Measurements from ENCODE around the gene RGS11.

Gene RGS11

DNA sequence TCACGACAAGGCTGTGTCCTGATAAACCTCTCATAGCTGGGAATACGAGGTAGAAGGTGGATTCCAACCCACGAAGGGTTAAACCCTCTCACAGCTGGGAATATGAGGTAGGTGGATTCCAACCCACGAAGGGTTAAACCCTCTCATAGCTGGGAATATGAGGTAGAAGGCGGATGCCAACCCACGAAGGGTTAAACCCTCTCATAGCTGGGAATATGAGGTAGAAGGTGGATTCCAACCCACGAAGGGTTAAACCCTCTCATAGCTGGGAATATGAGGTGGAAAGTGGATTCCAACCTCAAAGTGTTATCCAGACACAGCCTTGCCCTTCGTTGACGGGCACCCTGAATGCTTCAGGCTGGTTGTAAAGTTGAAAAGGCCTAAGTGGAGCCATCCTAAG lies 45.8 kb upstream of the RGS11 start:
- no peak; the same call in 2 of the 3 replicates for ATAC-seq
- TF ChIP-seq SNAI2 (CRISPR knock-in tag; IDR thresholded peaks at IDR 0.05): no peak
- TF ChIP-seq ARNTL (CRISPR knock-in tag; IDR thresholded peaks at IDR 0.05; ENCODE audit: borderline replicate concordance, low read depth): no peak
- TF ChIP-seq ZNF565 (CRISPR knock-in tag; conservative IDR thresholded peaks at IDR 0.05; ENCODE audit: low read depth): no peak
- TF ChIP-seq, protein P1, sequence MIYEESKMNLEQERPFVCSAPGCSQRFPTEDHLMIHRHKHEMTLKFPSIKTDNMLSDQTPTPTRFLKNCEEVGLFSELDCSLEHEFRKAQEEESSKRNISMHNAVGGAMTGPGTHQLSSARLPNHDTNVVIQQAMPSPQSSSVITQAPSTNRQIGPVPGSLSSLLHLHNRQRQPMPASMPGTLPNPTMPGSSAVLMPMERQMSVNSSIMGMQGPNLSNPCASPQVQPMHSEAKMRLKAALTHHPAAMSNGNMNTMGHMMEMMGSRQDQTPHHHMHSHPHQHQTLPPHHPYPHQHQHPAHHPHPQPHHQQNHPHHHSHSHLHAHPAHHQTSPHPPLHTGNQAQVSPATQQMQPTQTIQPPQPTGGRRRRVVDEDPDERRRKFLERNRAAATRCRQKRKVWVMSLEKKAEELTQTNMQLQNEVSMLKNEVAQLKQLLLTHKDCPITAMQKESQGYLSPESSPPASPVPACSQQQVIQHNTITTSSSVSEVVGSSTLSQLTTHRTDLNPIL (CRISPR knock-in tag; IDR thresholded peaks at IDR 0.05; ENCODE audit: low read depth): no peak

DNA sequence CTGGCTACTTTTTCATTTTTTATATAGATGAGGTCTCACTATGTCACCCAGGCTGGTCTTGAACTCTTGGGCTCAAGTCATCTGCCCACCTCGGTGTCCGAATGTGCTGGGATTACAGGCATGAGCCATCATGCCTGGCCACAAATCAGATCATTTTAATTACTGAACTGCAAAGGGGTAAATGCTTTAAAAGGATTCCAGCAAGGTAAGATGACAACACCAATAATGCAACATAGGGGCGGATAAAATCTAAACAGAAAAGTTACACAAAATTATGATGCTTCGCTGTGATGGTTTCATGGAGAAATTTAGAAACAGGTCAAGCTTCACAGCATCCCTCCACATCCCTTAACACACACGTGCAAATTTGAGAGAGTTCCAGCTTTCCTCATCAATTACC lies 44.5 kb upstream of the RGS11 start:
- no peak for ATAC-seq
- TF ChIP-seq CSDC2 (CRISPR knock-in tag; IDR thresholded peaks at IDR 0.05): no peak
- TF ChIP-seq, protein P1 (CRISPR knock-in tag; IDR thresholded peaks at IDR 0.05; ENCODE audit: low read depth): no peak
- no peak for TF ChIP-seq ESRRG (CRISPR knock-in tag; IDR thresholded peaks at IDR 0.05)
- TF ChIP-seq ZNF70 (CRISPR knock-in tag; IDR thresholded peaks at IDR 0.05): no peak
- TF ChIP-seq ZNF565 (CRISPR knock-in tag; conservative IDR thresholded peaks at IDR 0.05; ENCODE audit: low read depth): no peak
- no peak for TF ChIP-seq ZFP3 (CRISPR knock-in tag; IDR thresholded peaks at IDR 0.05)
- no peak for TF ChIP-seq ISL1 (CRISPR knock-in tag; IDR thresholded peaks at IDR 0.05)

DNA sequence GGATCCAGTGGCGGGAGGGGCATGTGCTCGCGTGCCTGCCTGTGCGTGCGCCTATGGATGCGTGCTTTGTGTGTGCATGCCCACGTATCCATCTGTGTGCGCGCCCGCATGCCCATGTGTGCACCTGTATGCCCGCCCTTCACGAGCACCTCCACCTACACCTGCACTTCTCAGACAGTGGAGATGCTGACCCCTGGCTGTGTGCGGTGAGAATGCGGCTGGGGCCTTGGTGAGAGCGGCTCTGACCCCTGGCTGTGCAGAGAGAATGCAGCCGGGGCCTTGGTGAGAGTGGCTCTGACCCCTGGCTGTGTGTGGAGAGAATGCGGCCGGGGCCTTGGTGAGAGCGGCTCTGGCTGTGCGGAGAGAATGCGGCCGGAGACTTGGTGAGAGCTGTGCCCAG lies 42.9 kb upstream of the RGS11 start:
- peak; percentile 39; the same call in 2 of the 3 replicates for ATAC-seq

More for the DNA sequence above, 42.9 kb upstream of the RGS11 start:
- TF ChIP-seq BACH2 (CRISPR knock-in tag; IDR thresholded peaks at IDR 0.05; ENCODE audit: borderline replicate concordance): no peak
- TF ChIP-seq TCF4 (CRISPR knock-in tag; IDR thresholded peaks at IDR 0.05; ENCODE audit: borderline replicate concordance): no peak
- TF ChIP-seq, protein P2, sequence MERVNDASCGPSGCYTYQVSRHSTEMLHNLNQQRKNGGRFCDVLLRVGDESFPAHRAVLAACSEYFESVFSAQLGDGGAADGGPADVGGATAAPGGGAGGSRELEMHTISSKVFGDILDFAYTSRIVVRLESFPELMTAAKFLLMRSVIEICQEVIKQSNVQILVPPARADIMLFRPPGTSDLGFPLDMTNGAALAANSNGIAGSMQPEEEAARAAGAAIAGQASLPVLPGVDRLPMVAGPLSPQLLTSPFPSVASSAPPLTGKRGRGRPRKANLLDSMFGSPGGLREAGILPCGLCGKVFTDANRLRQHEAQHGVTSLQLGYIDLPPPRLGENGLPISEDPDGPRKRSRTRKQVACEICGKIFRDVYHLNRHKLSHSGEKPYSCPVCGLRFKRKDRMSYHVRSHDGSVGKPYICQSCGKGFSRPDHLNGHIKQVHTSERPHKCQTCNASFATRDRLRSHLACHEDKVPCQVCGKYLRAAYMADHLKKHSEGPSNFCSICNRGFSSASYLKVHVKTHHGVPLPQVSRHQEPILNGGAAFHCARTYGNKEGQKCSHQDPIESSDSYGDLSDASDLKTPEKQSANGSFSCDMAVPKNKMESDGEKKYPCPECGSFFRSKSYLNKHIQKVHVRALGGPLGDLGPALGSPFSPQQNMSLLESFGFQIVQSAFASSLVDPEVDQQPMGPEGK (CRISPR knock-in tag; IDR thresholded peaks at IDR 0.05; ENCODE audit: borderline replicate concordance): no peak
- TF ChIP-seq GLIS3 (CRISPR knock-in tag; IDR thresholded peaks at IDR 0.05): no peak
- no peak for TF ChIP-seq ZFP3 (CRISPR knock-in tag; IDR thresholded peaks at IDR 0.05)
- no peak for TF ChIP-seq OSR1 (CRISPR knock-in tag; IDR thresholded peaks at IDR 0.05)
- no peak for TF ChIP-seq TOX (CRISPR knock-in tag; IDR thresholded peaks at IDR 0.05; ENCODE audit: borderline replicate concordance)
- no peak for TF ChIP-seq ZNF8 (CRISPR knock-in tag; IDR thresholded peaks at IDR 0.05)
- no peak for TF ChIP-seq SNAI2 (CRISPR knock-in tag; IDR thresholded peaks at IDR 0.05)
- TF ChIP-seq ZNF565 (CRISPR knock-in tag; conservative IDR thresholded peaks at IDR 0.05; ENCODE audit: low read depth): no peak
- TF ChIP-seq ZFP30 (CRISPR knock-in tag; IDR thresholded peaks at IDR 0.05): no peak
- TF ChIP-seq, protein P3, sequence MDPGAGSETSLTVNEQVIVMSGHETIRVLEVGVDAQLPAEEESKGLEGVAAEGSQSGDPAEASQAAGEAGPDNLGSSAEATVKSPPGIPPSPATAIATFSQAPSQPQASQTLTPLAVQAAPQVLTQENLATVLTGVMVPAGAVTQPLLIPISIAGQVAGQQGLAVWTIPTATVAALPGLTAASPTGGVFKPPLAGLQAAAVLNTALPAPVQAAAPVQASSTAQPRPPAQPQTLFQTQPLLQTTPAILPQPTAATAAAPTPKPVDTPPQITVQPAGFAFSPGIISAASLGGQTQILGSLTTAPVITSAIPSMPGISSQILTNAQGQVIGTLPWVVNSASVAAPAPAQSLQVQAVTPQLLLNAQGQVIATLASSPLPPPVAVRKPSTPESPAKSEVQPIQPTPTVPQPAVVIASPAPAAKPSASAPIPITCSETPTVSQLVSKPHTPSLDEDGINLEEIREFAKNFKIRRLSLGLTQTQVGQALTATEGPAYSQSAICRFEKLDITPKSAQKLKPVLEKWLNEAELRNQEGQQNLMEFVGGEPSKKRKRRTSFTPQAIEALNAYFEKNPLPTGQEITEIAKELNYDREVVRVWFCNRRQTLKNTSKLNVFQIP (CRISPR knock-in tag; IDR thresholded peaks at IDR 0.05; ENCODE audit: borderline replicate concordance, low read depth): no peak
- TF ChIP-seq ZNF70 (CRISPR knock-in tag; IDR thresholded peaks at IDR 0.05): no peak
- TF ChIP-seq CSDC2 (CRISPR knock-in tag; IDR thresholded peaks at IDR 0.05): no peak
- no peak for TF ChIP-seq ZC3H10 (CRISPR knock-in tag; IDR thresholded peaks at IDR 0.05)
- TF ChIP-seq ARNTL (CRISPR knock-in tag; IDR thresholded peaks at IDR 0.05; ENCODE audit: borderline replicate concordance, low read depth): no peak
- no peak for TF ChIP-seq PPARA (CRISPR knock-in tag; IDR thresholded peaks at IDR 0.05; ENCODE audit: borderline replicate concordance)
- TF ChIP-seq, protein P4, sequence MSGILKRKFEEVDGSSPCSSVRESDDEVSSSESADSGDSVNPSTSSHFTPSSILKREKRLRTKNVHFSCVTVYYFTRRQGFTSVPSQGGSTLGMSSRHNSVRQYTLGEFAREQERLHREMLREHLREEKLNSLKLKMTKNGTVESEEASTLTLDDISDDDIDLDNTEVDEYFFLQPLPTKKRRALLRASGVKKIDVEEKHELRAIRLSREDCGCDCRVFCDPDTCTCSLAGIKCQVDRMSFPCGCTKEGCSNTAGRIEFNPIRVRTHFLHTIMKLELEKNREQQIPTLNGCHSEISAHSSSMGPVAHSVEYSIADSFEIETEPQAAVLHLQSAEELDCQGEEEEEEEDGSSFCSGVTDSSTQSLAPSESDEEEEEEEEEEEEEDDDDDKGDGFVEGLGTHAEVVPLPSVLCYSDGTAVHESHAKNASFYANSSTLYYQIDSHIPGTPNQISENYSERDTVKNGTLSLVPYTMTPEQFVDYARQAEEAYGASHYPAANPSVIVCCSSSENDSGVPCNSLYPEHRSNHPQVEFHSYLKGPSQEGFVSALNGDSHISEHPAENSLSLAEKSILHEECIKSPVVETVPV (CRISPR knock-in tag; IDR thresholded peaks at IDR 0.05): no peak
- TF ChIP-seq, protein P5, sequence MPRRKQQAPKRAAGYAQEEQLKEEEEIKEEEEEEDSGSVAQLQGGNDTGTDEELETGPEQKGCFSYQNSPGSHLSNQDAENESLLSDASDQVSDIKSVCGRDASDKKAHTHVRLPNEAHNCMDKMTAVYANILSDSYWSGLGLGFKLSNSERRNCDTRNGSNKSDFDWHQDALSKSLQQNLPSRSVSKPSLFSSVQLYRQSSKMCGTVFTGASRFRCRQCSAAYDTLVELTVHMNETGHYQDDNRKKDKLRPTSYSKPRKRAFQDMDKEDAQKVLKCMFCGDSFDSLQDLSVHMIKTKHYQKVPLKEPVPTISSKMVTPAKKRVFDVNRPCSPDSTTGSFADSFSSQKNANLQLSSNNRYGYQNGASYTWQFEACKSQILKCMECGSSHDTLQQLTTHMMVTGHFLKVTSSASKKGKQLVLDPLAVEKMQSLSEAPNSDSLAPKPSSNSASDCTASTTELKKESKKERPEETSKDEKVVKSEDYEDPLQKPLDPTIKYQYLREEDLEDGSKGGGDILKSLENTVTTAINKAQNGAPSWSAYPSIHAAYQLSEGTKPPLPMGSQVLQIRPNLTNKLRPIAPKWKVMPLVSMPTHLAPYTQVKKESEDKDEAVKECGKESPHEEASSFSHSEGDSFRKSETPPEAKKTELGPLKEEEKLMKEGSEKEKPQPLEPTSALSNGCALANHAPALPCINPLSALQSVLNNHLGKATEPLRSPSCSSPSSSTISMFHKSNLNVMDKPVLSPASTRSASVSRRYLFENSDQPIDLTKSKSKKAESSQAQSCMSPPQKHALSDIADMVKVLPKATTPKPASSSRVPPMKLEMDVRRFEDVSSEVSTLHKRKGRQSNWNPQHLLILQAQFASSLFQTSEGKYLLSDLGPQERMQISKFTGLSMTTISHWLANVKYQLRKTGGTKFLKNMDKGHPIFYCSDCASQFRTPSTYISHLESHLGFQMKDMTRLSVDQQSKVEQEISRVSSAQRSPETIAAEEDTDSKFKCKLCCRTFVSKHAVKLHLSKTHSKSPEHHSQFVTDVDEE (CRISPR knock-in tag; IDR thresholded peaks at IDR 0.05): no peak
